CD4-positive, alpha-beta T cell treated with Interleukin-21 for 1 hour (primary cell): ENCODE data around the gene COBL.

Experiments used
- DNase-seq: peaks from one replicate; pipeline ENCODE4 v3.0.0-alpha.2; 2020

COBL gene

GRCh38 chr7:51325261-51325676, 8.7 kb upstream of the COBL start:
- DNase-seq = no peak

DNA sequence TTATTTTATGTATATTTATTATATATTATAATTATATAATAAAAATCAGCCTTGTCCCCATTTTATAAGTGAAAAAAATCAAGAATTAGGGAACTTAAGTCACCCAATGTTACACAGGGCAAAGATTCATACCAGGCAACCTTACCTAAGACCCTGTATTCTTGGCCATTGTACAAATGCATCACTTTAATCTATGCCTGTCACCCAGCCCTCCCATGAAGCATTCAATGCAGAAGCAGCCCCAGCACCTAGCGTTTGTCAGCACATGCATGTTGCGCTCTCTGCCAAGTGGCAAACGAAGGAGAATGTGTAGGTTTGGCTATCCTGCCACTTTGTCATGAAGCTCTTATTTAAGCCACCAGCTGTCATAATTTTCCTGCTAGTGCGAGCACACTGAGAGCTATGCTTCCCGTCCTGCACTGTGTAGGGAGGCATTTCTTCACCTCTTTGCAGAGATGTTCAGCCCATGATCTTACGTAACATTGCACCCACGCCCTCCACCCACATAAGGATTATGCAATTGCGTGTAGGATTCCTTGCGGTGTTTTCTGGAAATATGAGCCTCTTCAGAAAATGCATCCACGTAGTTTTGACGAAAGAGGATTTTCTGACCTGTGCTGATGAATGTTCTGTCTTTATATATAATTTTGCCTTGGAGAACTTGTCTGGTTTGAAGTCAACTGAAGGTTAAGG, 7.7 kb upstream of the COBL start:
- no peak for DNase-seq

DNA sequence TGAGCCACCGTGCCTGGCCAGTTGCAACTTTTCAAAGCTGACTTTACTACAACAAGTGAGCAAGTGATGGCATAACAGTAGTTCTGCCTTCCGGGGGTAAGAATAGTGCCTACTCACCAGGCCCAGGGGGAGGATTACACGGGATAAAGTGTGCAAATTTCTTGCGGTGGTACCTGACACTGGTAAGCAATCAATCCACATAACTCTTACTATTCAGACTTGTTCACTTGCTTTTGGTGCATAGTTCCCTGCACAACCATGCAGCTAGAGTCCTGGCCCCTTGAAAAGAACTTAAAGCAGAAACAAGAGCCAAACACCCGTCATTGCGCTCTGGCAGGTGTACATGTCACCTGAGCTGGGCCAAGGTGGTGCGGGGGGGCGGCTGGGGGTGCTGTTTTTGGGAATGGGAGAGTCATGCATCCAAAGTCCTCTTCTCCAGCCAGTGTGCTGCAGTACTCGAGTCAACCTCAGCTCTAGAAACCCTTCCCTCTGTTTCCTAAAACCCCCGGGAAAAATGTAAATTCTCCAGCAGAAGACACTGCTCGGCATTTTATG, 5.4 kb upstream of the COBL start:
- no peak for DNase-seq

DNA sequence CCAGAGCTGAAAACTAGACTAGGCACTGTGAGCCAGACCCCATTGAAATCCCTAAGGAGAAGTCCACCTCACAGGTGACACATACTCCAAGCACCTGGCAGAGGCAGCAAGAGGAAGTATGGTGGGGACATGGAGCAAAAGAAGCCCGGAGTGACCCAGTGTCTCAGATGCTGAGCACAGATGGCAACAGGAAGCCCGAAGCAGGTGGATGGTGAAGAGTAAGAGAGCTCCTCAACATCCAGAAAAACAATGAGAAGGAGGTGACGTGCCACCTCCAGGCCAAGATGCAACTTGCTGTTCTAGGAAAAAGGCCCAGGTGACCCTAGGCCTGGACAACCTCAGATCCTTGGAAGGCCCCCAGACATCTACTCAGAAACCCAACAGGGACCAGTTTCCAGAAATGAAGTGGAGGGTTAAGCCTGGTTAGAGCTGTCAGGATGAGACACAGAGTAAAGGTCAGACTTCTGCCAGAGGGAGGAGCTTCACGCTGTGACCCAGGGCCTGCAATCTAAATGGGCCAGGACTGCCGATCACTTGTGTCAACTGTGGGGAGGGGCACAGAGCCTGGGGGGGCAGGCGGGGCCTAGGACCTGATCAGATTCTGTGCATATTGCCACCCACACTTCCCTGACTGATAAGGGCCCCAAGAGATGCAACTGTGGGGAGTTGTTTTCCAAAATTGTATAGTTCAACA, 2.4 kb upstream of the COBL start:
- DNase-seq = no peak

DNA sequence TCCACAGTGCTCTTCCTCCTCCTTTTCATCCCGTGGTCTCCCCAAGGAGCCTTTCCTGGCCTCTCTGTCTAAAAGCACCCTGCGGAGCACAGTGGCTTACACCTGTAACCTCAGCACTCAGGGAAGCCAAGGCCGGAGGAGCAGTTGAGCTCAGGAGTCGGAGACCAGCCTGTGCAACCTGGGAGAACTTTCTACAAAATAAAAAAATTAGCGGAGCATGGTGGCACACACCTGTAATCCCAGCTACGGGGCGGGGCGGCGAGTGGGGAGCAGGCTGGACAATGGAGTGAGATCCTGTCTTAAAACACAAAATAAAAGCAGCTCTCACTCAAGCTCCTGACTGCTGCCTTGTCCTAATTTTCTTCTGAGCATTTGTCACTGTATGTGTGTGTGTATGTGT, 1.4 kb upstream of the COBL start:
- DNase-seq = no peak

- no peak for DNase-seq
These were observed 937 bp upstream of the COBL start for GRCh38 chr7:51317582-51317910.

DNA sequence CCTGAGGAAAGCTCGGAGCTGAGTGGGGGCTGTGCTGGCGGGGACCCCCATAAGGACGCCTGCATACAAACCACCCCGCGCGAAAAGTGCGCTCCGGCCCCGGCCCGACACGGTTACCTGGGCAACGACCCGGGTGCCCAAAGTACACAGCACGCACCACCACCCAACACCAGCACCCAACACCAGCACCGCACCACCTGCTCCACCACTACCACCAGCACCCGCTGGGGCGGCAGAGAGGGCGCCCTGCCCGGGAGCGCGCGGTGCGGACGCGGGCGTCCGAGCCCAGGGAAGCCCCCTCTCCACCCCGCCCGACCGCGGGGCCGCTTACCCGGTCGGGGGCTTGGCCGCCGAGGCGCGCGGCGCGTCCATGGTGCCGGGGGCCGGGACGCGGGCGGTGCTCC, 345 bp downstream of the COBL start:
- DNase-seq = no peak

DNA sequence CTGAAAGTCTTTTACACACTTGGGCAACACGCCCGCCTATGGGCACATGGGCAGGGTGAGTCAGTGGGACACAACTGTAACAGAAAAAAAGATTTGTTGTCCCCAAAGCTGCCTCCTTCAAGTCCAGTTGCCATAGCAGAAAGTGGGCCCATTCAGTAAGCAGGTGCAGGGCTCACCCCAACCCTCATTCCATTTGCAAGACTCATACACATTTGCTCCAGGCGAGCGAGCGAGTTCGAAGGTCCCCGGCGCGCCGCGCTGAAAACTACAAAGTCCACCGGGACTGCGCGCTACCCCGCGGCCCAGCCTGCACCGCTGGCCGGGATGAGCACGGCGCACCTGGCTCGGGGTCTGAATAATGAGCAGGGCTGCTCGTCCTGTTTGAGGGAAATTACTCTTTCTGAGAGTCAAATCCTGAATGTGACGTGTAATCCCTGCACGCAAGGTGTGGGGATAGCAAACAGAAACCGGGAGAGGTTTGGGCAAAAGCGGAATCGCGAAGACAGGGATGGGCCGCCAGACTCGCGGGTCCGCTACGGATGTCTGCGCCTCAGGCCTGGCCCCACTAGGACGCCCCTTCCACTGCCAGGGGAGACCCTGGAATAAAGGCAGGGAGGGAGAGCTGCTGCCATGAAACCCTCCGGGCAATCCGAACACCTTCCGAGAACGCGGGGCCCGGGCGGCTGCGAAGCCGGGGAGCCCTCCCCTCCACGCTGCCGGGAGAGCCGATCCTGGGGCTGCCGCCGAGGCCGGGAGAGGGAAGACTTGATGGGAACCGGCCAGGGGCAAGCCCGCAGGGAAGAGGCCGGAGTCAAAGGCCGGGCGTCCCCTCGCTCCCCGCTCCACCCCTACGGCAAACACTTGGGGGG, 982 bp downstream of the COBL start:
- DNase-seq = no peak

DNA sequence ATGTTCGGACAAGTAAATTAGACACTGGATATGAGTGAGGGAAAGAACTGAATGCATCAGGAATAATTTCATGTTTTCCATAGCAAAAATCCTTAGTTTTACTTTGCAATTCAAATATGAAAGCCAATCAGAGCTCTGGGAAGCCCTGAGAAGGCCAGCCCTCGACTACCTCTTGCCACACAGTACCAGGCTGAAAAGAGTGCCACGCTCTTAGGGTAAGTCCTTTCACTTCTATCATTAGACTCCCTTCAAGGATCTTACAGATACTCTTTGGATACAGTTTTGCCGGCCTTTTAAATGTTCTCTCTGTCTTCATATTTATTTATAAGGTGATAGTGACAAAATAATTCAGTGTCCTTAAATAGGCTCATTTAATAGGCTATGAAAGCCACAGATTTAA, 1.9 kb downstream of the COBL start:
- DNase-seq = no peak

- DNase-seq = no peak
These were observed 2.7 kb downstream of the COBL start for GRCh38 chr7:51313738-51314425.

GRCh38 chr7:51312951-51313737, 3.5 kb downstream of the COBL start:
- no peak for DNase-seq

DNA sequence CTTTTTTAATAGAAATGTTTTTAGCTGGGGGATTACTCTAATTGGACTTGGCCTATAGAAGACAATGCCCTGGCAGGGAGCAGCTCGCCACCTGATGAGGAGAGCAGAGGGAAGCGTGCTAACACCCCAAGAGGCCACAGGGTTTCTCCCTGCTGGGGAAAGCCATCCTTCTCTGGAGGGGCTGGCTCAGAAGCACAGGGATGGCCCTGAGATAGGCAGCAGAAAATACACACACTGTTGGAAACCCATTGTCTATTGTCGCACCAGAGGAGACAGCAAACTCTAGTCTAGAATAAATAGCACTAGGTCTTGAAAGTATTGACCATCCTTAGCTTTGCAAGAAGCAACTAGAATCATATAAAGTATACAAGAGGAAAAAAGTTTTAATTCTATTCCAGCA, 5.4 kb downstream of the COBL start:
- no peak for DNase-seq

DNA sequence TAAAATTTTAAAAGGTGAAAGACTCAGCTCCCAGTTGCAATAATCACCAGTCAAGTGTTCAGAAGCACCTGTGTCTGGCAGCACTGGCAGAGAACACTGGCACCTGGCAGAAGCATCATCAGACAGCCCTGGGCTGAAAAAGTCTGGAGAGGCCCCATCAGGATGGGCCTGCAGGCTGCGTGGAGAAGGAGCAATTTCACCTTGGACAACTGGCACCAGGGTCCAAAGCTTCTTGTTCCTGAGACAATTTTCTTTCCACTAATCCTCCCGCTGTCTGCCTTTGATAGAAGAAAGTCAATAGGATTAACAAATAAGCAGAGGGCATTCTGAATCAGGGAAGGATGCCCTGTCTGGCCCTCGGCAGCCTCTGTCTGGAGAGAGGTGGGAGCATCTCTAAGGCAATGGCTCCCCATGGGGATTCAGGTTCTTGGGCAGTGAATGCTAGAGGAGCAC, 6.5 kb downstream of the COBL start:
- no peak for DNase-seq

- DNase-seq = no peak
These were observed 7.1 kb downstream of the COBL start for GRCh38 chr7:51309361-51310130.

DNA sequence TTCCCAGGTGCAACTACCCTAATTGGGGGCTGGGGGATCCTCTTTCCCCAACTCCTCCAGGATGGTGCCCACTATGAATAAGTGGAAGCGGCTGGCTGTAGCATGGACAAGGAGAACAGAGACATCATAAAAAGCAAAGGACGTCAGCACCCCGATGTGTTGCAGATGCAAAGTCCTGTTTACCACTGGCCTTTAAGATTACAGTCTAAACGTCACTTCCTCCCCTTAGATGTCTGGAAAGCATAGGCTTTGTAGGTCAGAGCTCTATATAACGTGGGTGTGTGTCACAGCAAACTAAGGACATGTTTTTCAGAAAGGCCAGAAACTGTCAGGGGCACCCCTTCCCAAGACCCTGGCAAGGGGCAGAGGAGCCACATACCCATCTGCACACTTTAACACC, 7.9 kb downstream of the COBL start:
- no peak for DNase-seq

- DNase-seq = no peak
These were observed 8.3 kb downstream of the COBL start for GRCh38 chr7:51308265-51308664.

GRCh38 chr7:51307651-51308210, 8.9 kb downstream of the COBL start:
- DNase-seq = no peak

DNA sequence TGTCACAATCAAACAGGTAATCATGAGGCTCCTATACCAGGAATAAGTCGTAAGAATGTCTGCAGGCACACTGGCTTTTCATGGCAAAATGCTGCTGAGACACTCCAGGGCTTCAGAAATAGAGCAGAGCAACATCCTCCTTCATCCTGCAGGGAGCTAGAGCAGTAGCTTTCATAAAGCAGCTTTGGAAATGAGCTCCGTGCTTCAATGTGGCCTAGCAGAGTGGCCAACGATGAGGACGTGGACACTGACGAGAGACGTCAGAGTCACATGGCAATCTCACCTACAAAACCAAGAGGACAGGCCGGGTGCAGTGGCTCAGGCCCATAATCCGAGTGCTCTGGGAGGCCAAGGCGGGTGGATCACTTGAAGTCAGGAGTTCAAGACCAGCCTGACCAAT, 9.8 kb downstream of the COBL start:
- DNase-seq = no peak

- DNase-seq = no peak
These were observed 11.9 kb downstream of the COBL start for GRCh38 chr7:51304729-51305128.

GRCh38 chr7:51303142-51303525, 13.5 kb downstream of the COBL start:
- DNase-seq = no peak

DNA sequence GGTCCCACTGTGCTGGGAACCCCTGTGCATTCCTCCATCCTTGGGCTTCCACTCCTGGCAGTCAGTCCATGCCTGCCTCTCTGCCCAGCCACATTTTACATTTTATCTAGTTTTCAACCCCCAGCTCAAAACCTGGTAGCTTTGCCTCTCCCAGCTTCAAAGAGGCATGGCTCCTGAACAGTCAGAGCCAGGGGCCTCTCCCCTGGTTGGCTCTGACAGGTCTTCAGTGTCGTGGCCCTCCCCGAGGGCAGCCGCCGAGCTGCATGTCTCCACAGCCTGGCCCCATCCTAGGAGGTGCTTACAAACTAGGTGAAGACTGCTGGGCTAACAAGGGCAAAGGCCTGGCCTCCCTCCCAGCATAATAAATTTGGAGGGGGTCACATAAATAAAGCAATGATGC, 14.8 kb downstream of the COBL start:
- no peak for DNase-seq
